Measurements from ENCODE around the gene HSPD1.

Gene HSPD1

GRCh38 chr2:197543206-197543605 is 43.6 kb upstream of the HSPD1 start:
- H3K27ac ChIP-seq (ENCODE audit: low read length) = no peak overlapping the region
- H3K4me1 ChIP-seq (ENCODE audit: insufficient read depth, low read length) = no peaks in the 10 kb centered on the region
- no peak overlapping the region for H3K4me3 ChIP-seq (ENCODE audit: low read depth in 1 of 2, low read length in 2 of 2)
- H3K27me3 ChIP-seq (ENCODE audit: insufficient read depth, low read length, poor library complexity) = no peaks in the 10 kb centered on the region
- TF ChIP-seq EZH2 (IDR thresholded peaks at IDR 0.05; ENCODE audit: borderline replicate concordance, low read depth, low read length, severe bottlenecking) (no peak), CTCF (IDR thresholded peaks at IDR 0.05; ENCODE audit: borderline replicate concordance, extremely low read depth, low read length, poor library complexity, severe bottlenecking) (no peak)
- no peak overlapping the region for H3K9ac ChIP-seq (ENCODE audit: low read depth, low read length)
- DNase-seq (no peak), ATAC-seq (ENCODE audit: insufficient read depth, low read depth) (no peak)
- H2AFZ ChIP-seq (ENCODE audit: low read depth, low read length) = no peak overlapping the region
- peaks cover 67% of the 10 kb centered on the region for H3K79me2 ChIP-seq (ENCODE audit: insufficient read depth, low read length)
- no peaks in the 10 kb centered on the region; the same call in 1 of the 2 replicates for H4K20me1 ChIP-seq (ENCODE audit: insufficient read depth, low read length)
- H3K36me3 ChIP-seq (ENCODE audit: insufficient read depth, low read length) = peaks cover 80% of the 10 kb centered on the region
- no peaks in the 10 kb centered on the region for H3K9me3 ChIP-seq (ENCODE audit: insufficient read depth, low read length, severe bottlenecking)
- H3K4me2 ChIP-seq (ENCODE audit: insufficient read depth, low read length) = no peak overlapping the region

GRCh38 chr2:197539734-197540133 is 40.1 kb upstream of the HSPD1 start:
- H3K36me3 ChIP-seq (ENCODE audit: insufficient read depth, low read length) = peaks cover 89% of the 10 kb centered on the region

GRCh38 chr2:197538412-197538811 is 38.8 kb upstream of the HSPD1 start:
- H3K9ac ChIP-seq (ENCODE audit: low read depth, low read length) = no peak overlapping the region
- peaks cover 79% of the 10 kb centered on the region for H3K36me3 ChIP-seq (ENCODE audit: insufficient read depth, low read length)
- no peak for ATAC-seq (ENCODE audit: insufficient read depth, low read depth)

More at GRCh38 chr2:197539734-197540133, 40.1 kb upstream of the HSPD1 start:
- Histone ChIP-seq H3K27me3 (ENCODE audit: insufficient read depth, low read length, poor library complexity) (no peaks in the 10 kb centered on the region), H4K20me1 (ENCODE audit: insufficient read depth, low read length) (no peaks in the 10 kb centered on the region), H3K9me3 (ENCODE audit: insufficient read depth, low read length, severe bottlenecking) (no peaks in the 10 kb centered on the region), H3K27ac (ENCODE audit: low read length) (no peak overlapping the region), H3K4me1 (ENCODE audit: insufficient read depth, low read length) (no peaks in the 10 kb centered on the region), H3K9ac (ENCODE audit: low read depth, low read length) (no peak overlapping the region), H2AFZ (ENCODE audit: low read depth, low read length) (no peak overlapping the region), H3K4me3 (ENCODE audit: low read depth in 1 of 2, low read length in 2 of 2) (no peak overlapping the region), H3K4me2 (ENCODE audit: insufficient read depth, low read length) (no peak overlapping the region), H3K79me2 (ENCODE audit: insufficient read depth, low read length) (peaks cover 73% of the 10 kb centered on the region)
- DNase-seq = no peak
- TF ChIP-seq CTCF (IDR thresholded peaks at IDR 0.05; ENCODE audit: borderline replicate concordance, extremely low read depth, low read length, poor library complexity, severe bottlenecking) (no peak), EZH2 (IDR thresholded peaks at IDR 0.05; ENCODE audit: borderline replicate concordance, low read depth, low read length, severe bottlenecking) (no peak)
- no peak for ATAC-seq (ENCODE audit: insufficient read depth, low read depth)

More at GRCh38 chr2:197538412-197538811, 38.8 kb upstream of the HSPD1 start:
- Histone ChIP-seq H3K9me3 (ENCODE audit: insufficient read depth, low read length, severe bottlenecking) (no peaks in the 10 kb centered on the region), H3K4me3 (ENCODE audit: low read depth in 1 of 2, low read length in 2 of 2) (no peak overlapping the region), H3K79me2 (ENCODE audit: insufficient read depth, low read length) (peaks cover 79% of the 10 kb centered on the region), H3K4me2 (ENCODE audit: insufficient read depth, low read length) (no peak overlapping the region), H3K4me1 (ENCODE audit: insufficient read depth, low read length) (no peaks in the 10 kb centered on the region), H3K27me3 (ENCODE audit: insufficient read depth, low read length, poor library complexity) (no peaks in the 10 kb centered on the region), H2AFZ (ENCODE audit: low read depth, low read length) (no peak overlapping the region), H4K20me1 (ENCODE audit: insufficient read depth, low read length) (no peaks in the 10 kb centered on the region), H3K27ac (ENCODE audit: low read length) (no peak overlapping the region)
- TF ChIP-seq CTCF (IDR thresholded peaks at IDR 0.05; ENCODE audit: borderline replicate concordance, extremely low read depth, low read length, poor library complexity, severe bottlenecking) (no peak), EZH2 (IDR thresholded peaks at IDR 0.05; ENCODE audit: borderline replicate concordance, low read depth, low read length, severe bottlenecking) (no peak)
- no peak for DNase-seq

All from DND-41 (cell line).